Brain microvascular endothelial cell (primary cell): ENCODE results near the gene MAGI1.
A peak's percentile ranks its signal among the peaks of the same experiment; 100 is the strongest.
"Not testable (repeated sequence)": the region's sequence is repeated elsewhere in the genome, so short reads cannot be mapped to it uniquely, and the experiment has no call there.

Experiments
- DNase-seq: peaks from one replicate; pipeline ENCODE4 v3.0.0-alpha.2; 2020
- H3K27ac ChIP-seq: fragments of 250-450 bp; sonication (Bioruptor Pico); 2 replicates; pipeline ENCODE4 v1.5.1; 2020; ENCODE audit warnings: mild to moderate bottlenecking, moderate library complexity
- H3K27me3 ChIP-seq: fragments of 250-450 bp; sonication (Bioruptor Pico); replicated peaks from 2 replicates; pipeline ENCODE4 v1.5.1; 2020; ENCODE audit warnings: mild to moderate bottlenecking
- H3K36me3 ChIP-seq: fragments of 250-450 bp; sonication (Bioruptor Pico); replicated peaks from 2 replicates; pipeline ENCODE4 v1.5.1; 2020; ENCODE audit warnings: mild to moderate bottlenecking
- H3K4me3 ChIP-seq: 2 replicates; pipeline ENCODE4 v1.5.1; 2011; ENCODE audit warnings: low read depth, mild to moderate bottlenecking, control low read depth, low read length, moderate library complexity
- in situ Hi-C: cut with HindIII; loops from 2 replicates; pipeline ENCODE4 v1.10.0; 2017; ENCODE audit warnings: low sequenced_read_pairs, low pct_ligation_motif_present
- TF ChIP-seq, protein P1 (sequence below): IDR thresholded peaks from 2 replicates; pipeline ENCODE4 v1.5.1; 2011; ENCODE audit warnings: low read depth, mild to moderate bottlenecking, moderate library complexity, low read length, control low read depth, inconsistent platforms; ENCODE audit errors: missing control alignments

MAGI1 gene

DNA sequence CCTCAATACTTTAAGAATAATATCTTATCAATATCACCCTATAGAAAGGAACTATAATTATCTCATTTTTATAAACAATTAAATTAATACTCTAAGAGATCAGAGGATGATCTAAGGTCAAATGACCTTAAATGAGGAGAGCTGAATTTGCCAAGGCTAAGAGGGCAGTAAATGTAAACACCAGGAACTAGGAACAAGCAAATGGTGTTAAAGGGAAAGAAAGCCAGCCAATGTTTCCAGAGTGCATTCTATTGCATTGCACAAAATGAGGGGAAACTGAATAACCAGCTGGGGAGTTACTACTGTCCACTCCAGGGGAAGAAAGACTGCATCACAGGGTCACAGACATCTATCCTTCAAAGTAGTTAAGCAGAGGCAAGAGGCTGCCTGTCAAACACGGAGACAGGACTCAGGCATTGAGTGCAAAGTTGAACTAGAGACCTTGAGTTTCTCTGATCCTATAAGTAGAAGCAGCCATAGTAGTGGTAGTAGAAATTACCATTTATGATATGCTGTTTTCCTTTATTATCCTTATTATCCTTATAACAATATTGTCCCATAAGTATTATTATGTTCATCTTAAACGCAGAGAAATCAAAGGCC is 466.4 kb downstream of the MAGI1 start:
- Histone ChIP-seq H3K4me3 (no peak overlapping the region), H3K27ac (no peak overlapping the region), H3K36me3 (no peaks in the 10 kb centered on the region), H3K27me3 (no peaks in the 10 kb centered on the region)
- TF ChIP-seq, protein P1, sequence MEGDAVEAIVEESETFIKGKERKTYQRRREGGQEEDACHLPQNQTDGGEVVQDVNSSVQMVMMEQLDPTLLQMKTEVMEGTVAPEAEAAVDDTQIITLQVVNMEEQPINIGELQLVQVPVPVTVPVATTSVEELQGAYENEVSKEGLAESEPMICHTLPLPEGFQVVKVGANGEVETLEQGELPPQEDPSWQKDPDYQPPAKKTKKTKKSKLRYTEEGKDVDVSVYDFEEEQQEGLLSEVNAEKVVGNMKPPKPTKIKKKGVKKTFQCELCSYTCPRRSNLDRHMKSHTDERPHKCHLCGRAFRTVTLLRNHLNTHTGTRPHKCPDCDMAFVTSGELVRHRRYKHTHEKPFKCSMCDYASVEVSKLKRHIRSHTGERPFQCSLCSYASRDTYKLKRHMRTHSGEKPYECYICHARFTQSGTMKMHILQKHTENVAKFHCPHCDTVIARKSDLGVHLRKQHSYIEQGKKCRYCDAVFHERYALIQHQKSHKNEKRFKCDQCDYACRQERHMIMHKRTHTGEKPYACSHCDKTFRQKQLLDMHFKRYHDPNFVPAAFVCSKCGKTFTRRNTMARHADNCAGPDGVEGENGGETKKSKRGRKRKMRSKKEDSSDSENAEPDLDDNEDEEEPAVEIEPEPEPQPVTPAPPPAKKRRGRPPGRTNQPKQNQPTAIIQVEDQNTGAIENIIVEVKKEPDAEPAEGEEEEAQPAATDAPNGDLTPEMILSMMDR, result no peak
- no peak for DNase-seq
- in situ Hi-C loops, result no loop called here

DNA sequence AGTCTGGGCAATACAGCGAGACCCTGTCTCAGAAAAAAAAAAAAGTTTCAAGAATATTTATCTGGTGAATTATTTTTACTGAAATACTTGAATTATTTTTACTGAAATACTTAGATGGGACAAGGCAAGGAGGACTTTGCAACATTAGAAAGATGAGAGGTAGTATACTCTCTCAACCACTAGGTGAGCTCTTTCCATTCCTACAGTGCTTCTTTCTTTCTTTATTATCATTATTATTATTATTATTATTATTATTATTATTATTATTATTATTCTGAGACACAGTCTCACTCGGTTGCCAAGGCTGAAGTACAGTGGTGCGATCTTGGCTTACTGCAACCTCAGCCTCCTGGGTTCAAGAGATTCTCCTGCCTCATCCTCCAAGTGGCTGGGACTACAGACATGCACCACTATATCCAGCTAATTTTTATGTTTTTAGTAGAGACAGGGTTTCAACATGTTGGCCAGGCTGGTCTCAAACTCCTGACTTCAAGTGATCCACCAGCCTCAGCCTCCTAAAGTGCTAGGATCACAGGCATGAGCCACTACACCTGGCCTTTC is 468.8 kb downstream of the MAGI1 start:
- Histone ChIP-seq H3K36me3 (no peaks in the 10 kb centered on the region), H3K27me3 (no peaks in the 10 kb centered on the region), H3K27ac (no peak overlapping the region), H3K4me3 (no peak overlapping the region)
- TF ChIP-seq, protein P1, result peak; percentile 32
- DNase-seq, result no peak
- in situ Hi-C loops, result no loop called here

DNA sequence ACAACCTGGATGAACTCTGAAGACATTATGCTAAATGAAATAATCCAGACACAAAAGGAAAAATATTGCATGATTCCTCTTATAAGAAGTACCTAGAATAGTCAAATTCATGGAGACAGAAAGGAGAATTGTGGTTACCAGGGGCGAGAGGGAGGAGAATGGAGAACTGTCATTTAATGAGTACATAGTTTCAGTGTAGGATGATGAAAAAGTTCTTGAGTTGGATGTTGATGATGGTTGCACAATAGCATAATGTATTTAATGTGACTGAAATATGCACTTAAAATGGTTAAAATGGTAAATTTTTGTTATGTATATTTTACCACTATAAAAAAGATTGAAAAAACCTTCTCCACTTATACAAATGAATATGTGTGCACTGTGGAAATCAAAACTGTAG is 469.6 kb downstream of the MAGI1 start:
- TF ChIP-seq, protein P1, result no peak
- H3K27ac ChIP-seq, result no peak overlapping the region
- in situ Hi-C loops, result no loop called here
- no peaks in the 10 kb centered on the region for H3K36me3 ChIP-seq
- DNase-seq, result no peak
- no peaks in the 10 kb centered on the region for H3K27me3 ChIP-seq
- H3K4me3 ChIP-seq, result no peak overlapping the region

DNA sequence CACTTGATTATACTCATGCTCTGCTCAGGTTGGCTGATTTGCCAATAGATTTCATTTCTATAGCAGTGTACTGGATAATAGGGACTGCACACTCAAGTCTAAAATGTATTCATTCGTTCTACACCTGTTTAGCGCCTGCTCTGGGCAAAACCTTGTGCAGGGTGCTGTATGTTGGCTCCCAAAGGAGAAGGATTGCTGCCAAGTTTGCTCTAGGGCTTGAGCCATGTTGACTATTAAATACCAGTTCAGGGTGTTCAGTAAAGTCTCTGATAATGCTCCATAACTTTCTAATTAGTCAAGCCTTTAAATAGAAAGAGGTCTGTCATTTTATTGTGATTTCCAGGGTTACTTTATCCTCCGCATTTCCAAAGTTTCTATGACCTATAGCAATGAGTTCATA is 470.2 kb downstream of the MAGI1 start:
- Histone ChIP-seq H3K36me3 (no peaks in the 10 kb centered on the region), H3K27me3 (no peaks in the 10 kb centered on the region), H3K4me3 (no peak overlapping the region), H3K27ac (no peak overlapping the region)
- TF ChIP-seq, protein P1, result no peak
- no peak for DNase-seq
- in situ Hi-C loops, result no loop called here

DNA sequence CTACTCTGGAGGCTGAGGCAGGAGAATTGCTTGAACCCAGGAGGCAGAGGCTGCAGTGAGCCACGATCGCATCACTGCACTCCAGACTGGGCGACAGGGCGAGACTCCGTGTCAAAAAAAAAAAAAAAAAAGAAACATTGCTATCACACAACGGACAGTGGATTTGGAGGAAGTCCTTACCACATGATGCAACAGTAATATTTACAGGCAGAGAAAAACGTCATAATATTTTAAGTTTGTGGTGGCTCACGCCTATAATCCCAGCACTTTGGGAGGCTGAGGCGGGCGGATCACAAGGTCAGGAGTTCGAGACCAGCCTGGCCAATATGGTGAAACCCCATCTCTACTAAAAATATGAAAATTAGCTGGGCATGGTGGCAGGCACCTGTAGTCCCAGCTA is 473.0 kb downstream of the MAGI1 start:
- H3K4me3 ChIP-seq, in situ Hi-C loops, H3K27ac ChIP-seq, H3K27me3 ChIP-seq, DNase-seq, H3K36me3 ChIP-seq: not testable (repeated sequence)

DNA sequence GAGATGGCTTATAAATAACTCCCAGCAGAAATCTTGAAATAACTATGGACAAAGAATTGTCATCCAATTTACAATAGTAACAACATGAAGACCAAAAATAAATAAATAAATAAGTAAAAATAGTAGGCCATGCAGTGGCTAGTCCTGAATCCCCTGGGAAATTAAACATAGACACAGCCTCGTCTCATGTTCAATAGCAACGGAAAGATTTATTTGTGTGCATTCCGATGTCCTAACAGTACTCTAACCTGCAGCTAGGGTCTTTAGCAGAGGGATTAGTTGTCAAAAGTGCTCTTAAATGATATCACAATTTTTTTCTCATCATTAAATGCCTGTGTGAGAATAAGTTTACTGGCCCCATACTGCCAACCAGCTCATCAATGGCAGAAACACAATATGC is 474.2 kb downstream of the MAGI1 start:
- TF ChIP-seq, protein P1, result no peak
- H3K36me3 ChIP-seq, result no peaks in the 10 kb centered on the region
- H3K27me3 ChIP-seq, result no peaks in the 10 kb centered on the region
- in situ Hi-C loops, result no loop called here
- H3K4me3 ChIP-seq, result no peak overlapping the region
- H3K27ac ChIP-seq, result no peak overlapping the region
- no peak for DNase-seq
